CD4-positive, alpha-beta T cell (primary cell): ENCODE measurements around the gene PAEP. TPM values are rescaled to one million over a fixed set of nuclear protein-coding genes. Genes with fewer than 3 reads are reported as not detected.

Source experiments
- ATAC-seq: fragments of 200-7000 bp; cut with Tn5 transposase; one replicate; pipeline ENCODE4 v1.10.0; 2022; ENCODE audit warnings: mild to moderate bottlenecking; ENCODE audit not compliant: poor library complexity
- CTCF ChIA-PET: fragments of 350-600 bp; sonication (Branson Sonifier 250); formaldehyde crosslinking; loops from one replicate; lab custom pipeline; 2021; ENCODE audit warnings: antibody characterized with exemption, inconsistent platforms; lab: Charles Lee
- POLR2A ChIA-PET: fragments of 350-600 bp; sonication (Branson Sonifier 250); formaldehyde crosslinking; loops from one replicate; lab custom pipeline; 2021; ENCODE audit warnings: antibody characterized with exemption, inconsistent platforms; lab: Charles Lee
- DNase-seq, 14 experiments: peaks; one replicate each; pipeline ENCODE4 v3.0.0-alpha.2; 2013 to 2020; ENCODE audit warnings: mixed read lengths in 2 of 14
- H3K27ac ChIP-seq, 2 donors: one replicate each; pipeline versions ENCODE4 v1.5.1 to v1.7.0; 2013; ENCODE audit warnings: low read length in 2 of 2, low read depth in 1 of 2, mild to moderate bottlenecking in 1 of 2
- H3K27me3 ChIP-seq, 2 experiments: 1 replicate in 1 of 2; 2 replicates in 1 of 2; pipeline versions ENCODE4 v1.6.1 to v1.7.0; 2013; ENCODE audit warnings: low read length in 2 of 2, control low read depth in 1 of 2, mild to moderate bottlenecking in 1 of 2, moderate library complexity in 1 of 2; ENCODE audit not compliant: insufficient read depth in 2 of 2, control insufficient read depth in 1 of 2
- H3K36me3 ChIP-seq: one replicate; pipeline ENCODE4 v1.6.1; 2013; ENCODE audit warnings: low read length, control low read depth; ENCODE audit not compliant: insufficient read depth
- H3K4me1 ChIP-seq: one replicate; pipeline ENCODE4 v1.6.1; 2013; ENCODE audit warnings: low read length, control low read depth; ENCODE audit not compliant: insufficient read depth
- H3K4me3 ChIP-seq: one replicate; pipeline ENCODE4 v1.5.1; 2013; ENCODE audit warnings: mild to moderate bottlenecking, low read length, moderate library complexity
- H3K9me3 ChIP-seq, 2 experiments: 1 replicate in 1 of 2; 2 replicates in 1 of 2; pipeline versions ENCODE4 v1.6.1 to v1.7.0; 2013; ENCODE audit warnings: low read length in 2 of 2, mild to moderate bottlenecking in 2 of 2, control low read depth in 1 of 2, moderate library complexity in 1 of 2; ENCODE audit not compliant: control insufficient read depth in 1 of 2, insufficient read depth in 1 of 2
- H3K27ac Mint-ChIP-seq: one replicate; pipeline ENCODE4 v1.8.0; 2020; ENCODE audit warnings: mixed read lengths
- H3K27me3 Mint-ChIP-seq: one replicate; pipeline ENCODE4 v1.8.0; 2021; ENCODE audit warnings: mixed read lengths
- H3K36me3 Mint-ChIP-seq: one replicate; pipeline ENCODE4 v1.8.0; 2021; ENCODE audit warnings: low read depth, mixed read lengths
- H3K4me1 Mint-ChIP-seq: one replicate; pipeline ENCODE4 v1.8.0; 2021; ENCODE audit warnings: low read depth, mixed read lengths
- H3K4me3 Mint-ChIP-seq: one replicate; pipeline ENCODE4 v1.8.0; 2020; ENCODE audit warnings: mild to moderate bottlenecking, mixed read lengths
- H3K9me3 Mint-ChIP-seq: one replicate; pipeline ENCODE4 v1.8.0; 2020; ENCODE audit warnings: mixed read lengths
- CTCF ChIP-seq: fragments of 200-600 bp; IDR thresholded peaks from one replicate; pipeline ENCODE4 v1.8.0; 2022; ENCODE audit warnings: antibody characterized with exemption, mild to moderate bottlenecking
- intact Hi-C, 2 experiments: fragments of 100-400 bp; cut with DNase I in 1 of 2; cut with micrococcal nuclease in 1 of 2; formaldehyde crosslinking; loops; one replicate each; pipeline versions ENCODE4 v1.15.1 to v1.9.0; 2023 to 2025; cut with DNase I, micrococcal nuclease
- total RNA-seq, 174 experiments: library from RNA in 2 of 174; stranded (reverse) in 2 of 174; gene quantifications; one replicate each; pipeline ENCODE4 v1.2.3 and lab custom pipeline; 2021 to 2026

PAEP gene
- total RNA-seq, 2 experiments from 2014 or later = not detected

GRCh38 chr9:135606885-135607259 is 45.3 kb downstream of the PAEP start:
- H3K27me3 Mint-ChIP-seq = peaks cover 13% of the 10 kb centered on the region
- ATAC-seq = no peak
- intact Hi-C loops = loop anchor here in 1 of 2 experiments (10.0 kb wide), 1 partner anchor 678 kb away; no protein-coding TSS in a partner anchor

GRCh38 chr9:135607401-135608293 is 46.1 kb downstream of the PAEP start:
- Histone ChIP-seq H3K27me3 (peaks cover 0 to 4% of the 10 kb centered on the region in 2 experiments), H3K27ac (no peak overlapping the region), H3K4me1 (peaks cover 5% of the 10 kb centered on the region), H3K36me3 (no peaks in the 10 kb centered on the region), H3K9me3 (peaks cover 0 to 10% of the 10 kb centered on the region in 2 experiments), H3K4me3 (no peak overlapping the region)
- Mint-ChIP-seq H3K9me3 (no peaks in the 10 kb centered on the region), H3K27me3 (peaks cover 18% of the 10 kb centered on the region), H3K36me3 (no peaks in the 10 kb centered on the region), H3K4me3 (no peak overlapping the region), H3K4me1 (no peaks in the 10 kb centered on the region), H3K27ac (no peak overlapping the region)
- POLR2A ChIA-PET = no interaction called here
- intact Hi-C loops = loop anchor here in 1 of 2 experiments (10.0 kb wide), 1 partner anchor 677 kb away; no protein-coding TSS in a partner anchor
- TF ChIP-seq CTCF = no peak
- ATAC-seq (no peak), DNase-seq (peak in 1 of 14 experiments; percentile 27)
- CTCF ChIA-PET = no interaction called here

More at GRCh38 chr9:135606885-135607259, 45.3 kb downstream of the PAEP start:
- ChIA-PET CTCF (no interaction called here), POLR2A (no interaction called here)
- H3K27ac ChIP-seq = no peak overlapping the region
- H3K4me1 Mint-ChIP-seq = no peaks in the 10 kb centered on the region
- no peak overlapping the region for H3K4me3 Mint-ChIP-seq
- no peak for DNase-seq
- peaks cover 0 to 10% of the 10 kb centered on the region in 2 experiments for H3K9me3 ChIP-seq
- TF ChIP-seq CTCF = no peak
- no peak overlapping the region for H3K4me3 ChIP-seq
- no peaks in the 10 kb centered on the region for H3K9me3 Mint-ChIP-seq
- peaks cover 0 to 4% of the 10 kb centered on the region in 2 experiments for H3K27me3 ChIP-seq
- peaks cover 5% of the 10 kb centered on the region for H3K4me1 ChIP-seq
- H3K36me3 Mint-ChIP-seq = no peaks in the 10 kb centered on the region
- H3K36me3 ChIP-seq = no peaks in the 10 kb centered on the region
- H3K27ac Mint-ChIP-seq = no peak overlapping the region

- ChIA-PET POLR2A (no interaction called here), CTCF (no interaction called here)
- Histone ChIP-seq H3K27ac (no peak overlapping the region), H3K4me3 (no peak overlapping the region), H3K36me3 (no peaks in the 10 kb centered on the region), H3K27me3 (no peaks in the 10 kb centered on the region), H3K4me1 (peaks cover 5% of the 10 kb centered on the region), H3K9me3 (peaks cover 0 to 10% of the 10 kb centered on the region in 2 experiments)
- Mint-ChIP-seq H3K9me3 (no peaks in the 10 kb centered on the region), H3K4me1 (no peaks in the 10 kb centered on the region), H3K4me3 (no peak overlapping the region), H3K27me3 (peaks cover 12% of the 10 kb centered on the region), H3K36me3 (no peaks in the 10 kb centered on the region), H3K27ac (no peak overlapping the region)
- ATAC-seq (no peak), DNase-seq (no peak)
- intact Hi-C loops = loop anchor here in 1 of 2 experiments (10.0 kb wide), 1 partner anchor 676 kb away; no protein-coding TSS in a partner anchor
- TF ChIP-seq CTCF = no peak
Observed at GRCh38 chr9:135608294-135608998, 46.9 kb downstream of the PAEP start.
